HG02798 (cell line): ENCODE data around the gene TUSC2.
A peak's percentile ranks its signal among the peaks of the same experiment; 100 is the strongest.

Experiments used
- ATAC-seq: cut with Tn5 transposase; IDR thresholded peaks from one replicate; pipeline ENCODE4 v1.9.1; 2021; ENCODE audit warnings: mild to moderate bottlenecking; ENCODE audit not compliant: unreplicated experiment, poor library complexity

The TUSC2 gene

GRCh38 chr3:50338965-50339364 lies 10.9 kb upstream of the TUSC2 start:
- no peak for ATAC-seq

GRCh38 chr3:50337175-50337861 lies 9.3 kb upstream of the TUSC2 start:
- peak; percentile 87 for ATAC-seq

- peak; percentile 39 for ATAC-seq
These were observed 8.6 kb upstream of the TUSC2 start for GRCh38 chr3:50336452-50337174.

GRCh38 chr3:50334339-50335075 lies 6.5 kb upstream of the TUSC2 start:
- ATAC-seq, result no peak

- no peak for ATAC-seq
These were observed 5.8 kb upstream of the TUSC2 start for GRCh38 chr3:50333744-50334328.

GRCh38 chr3:50331364-50331907 lies 3.4 kb upstream of the TUSC2 start:
- ATAC-seq, result no peak

- ATAC-seq, result no peak
These were observed 2.3 kb upstream of the TUSC2 start for GRCh38 chr3:50330330-50330729.

GRCh38 chr3:50327129-50327528 lies 894 bp downstream of the TUSC2 start:
- no peak for ATAC-seq

GRCh38 chr3:50326182-50326541 lies 1.9 kb downstream of the TUSC2 start:
- no peak for ATAC-seq

- ATAC-seq, result no peak
These were observed 2.4 kb downstream of the TUSC2 start for GRCh38 chr3:50325497-50326181.

- ATAC-seq, result no peak
These were observed 2.9 kb downstream of the TUSC2 start for GRCh38 chr3:50325113-50325480.

GRCh38 chr3:50324351-50325112 lies 3.5 kb downstream of the TUSC2 start:
- ATAC-seq, result no peak

GRCh38 chr3:50323614-50324199 lies 4.3 kb downstream of the TUSC2 start:
- no peak for ATAC-seq

- no peak for ATAC-seq
These were observed 4.9 kb downstream of the TUSC2 start for GRCh38 chr3:50323092-50323600.

- no peak for ATAC-seq
These were observed 5.5 kb downstream of the TUSC2 start, which contains the start of gene HYAL2 for GRCh38 chr3:50322386-50323091. HYAL2 (minus strand) TSS chr3:50322745; CDS start chr3:50320489, 2,256 bp downstream.

GRCh38 chr3:50322115-50322385 lies 6.0 kb downstream of the TUSC2 start:
- no peak for ATAC-seq

GRCh38 chr3:50321336-50322114 lies 6.5 kb downstream of the TUSC2 start:
- peak; percentile 83 for ATAC-seq
